Stimulated activated naive CD8-positive, alpha-beta T cell treated with anti-CD3 and anti-CD28 coated beads, Interleukin-15, amount 100 ng/mL, for 72 hours (primary cell): ENCODE measurements around the gene SH3PXD2A.
"Not testable (repeated sequence)": the region's sequence is repeated elsewhere in the genome, so short reads cannot be mapped to it uniquely, and the experiment has no call there.

Experiments
- ATAC-seq: fragments of 150-1000 bp; cut with Tn5 transposase; 2 replicates; pipeline ENCODE4 v1.10.0; 2021; ENCODE audit warnings: mild to moderate bottlenecking, moderate library complexity
- DNase-seq, 2 donors: peaks; one replicate each; pipeline ENCODE4 v3.0.0; 2021 to 2022
- H3K27ac Mint-ChIP-seq, 2 donors: one replicate each; pipeline ENCODE4 v1.8.0; 2022; ENCODE audit warnings: mild to moderate bottlenecking in 2 of 2, mixed read lengths in 2 of 2, moderate library complexity in 2 of 2
- H3K27me3 Mint-ChIP-seq: one replicate; pipeline ENCODE4 v1.8.0; 2022; ENCODE audit warnings: mixed read lengths
- H3K4me1 Mint-ChIP-seq: one replicate; pipeline ENCODE4 v1.8.0; 2022; ENCODE audit warnings: mild to moderate bottlenecking, mixed read lengths
- H3K4me3 Mint-ChIP-seq, 2 donors: one replicate each; pipeline ENCODE4 v1.8.0; 2022; ENCODE audit warnings: mild to moderate bottlenecking in 2 of 2, mixed read lengths in 2 of 2, moderate library complexity in 1 of 2
- H3K9me3 Mint-ChIP-seq, 2 donors: one replicate each; pipeline ENCODE4 v1.8.0; 2022; ENCODE audit warnings: mixed read lengths in 2 of 2

SH3PXD2A gene

GRCh38 chr10:103606097-103606438, 249.3 kb downstream of the SH3PXD2A start:
- not testable (repeated sequence) for H3K4me1 Mint-ChIP-seq, H3K4me3 Mint-ChIP-seq, H3K9me3 Mint-ChIP-seq, DNase-seq, H3K27me3 Mint-ChIP-seq, ATAC-seq
- H3K27ac Mint-ChIP-seq: peak overlapping the region in 1 of 2 donors; percentile 48

- no peak overlapping the region for H3K4me3 Mint-ChIP-seq
- ATAC-seq: no peak
- H3K9me3 Mint-ChIP-seq: no peaks in the 10 kb centered on the region
- H3K4me1 Mint-ChIP-seq: no peaks in the 10 kb centered on the region
- DNase-seq: peak; percentile 35 to 38
- H3K27me3 Mint-ChIP-seq: no peaks in the 10 kb centered on the region
- H3K27ac Mint-ChIP-seq: peak overlapping the region in 1 of 2 donors; percentile 48
Observed at GRCh38 chr10:103605359-103606096, 249.8 kb downstream of the SH3PXD2A start.

GRCh38 chr10:103603382-103603781, 252.0 kb downstream of the SH3PXD2A start:
- no peak for DNase-seq
- no peaks in the 10 kb centered on the region for H3K9me3 Mint-ChIP-seq

GRCh38 chr10:103602852-103603155, 252.6 kb downstream of the SH3PXD2A start:
- Mint-ChIP-seq H3K4me3 (no peak overlapping the region), H3K27me3 (no peaks in the 10 kb centered on the region), H3K9me3 (no peaks in the 10 kb centered on the region), H3K27ac (no peak overlapping the region), H3K4me1 (no peaks in the 10 kb centered on the region)
- ATAC-seq: no peak
- DNase-seq: no peak

More at GRCh38 chr10:103603382-103603781, 252.0 kb downstream of the SH3PXD2A start:
- no peak overlapping the region for H3K4me3 Mint-ChIP-seq
- no peaks in the 10 kb centered on the region for H3K4me1 Mint-ChIP-seq
- no peaks in the 10 kb centered on the region for H3K27me3 Mint-ChIP-seq
- H3K27ac Mint-ChIP-seq: no peak overlapping the region
- ATAC-seq: no peak

GRCh38 chr10:103602028-103602851, 253.1 kb downstream of the SH3PXD2A start:
- ATAC-seq (no peak), DNase-seq (no peak)
- H3K4me3 Mint-ChIP-seq: no peak overlapping the region
- no peaks in the 10 kb centered on the region for H3K4me1 Mint-ChIP-seq
- no peaks in the 10 kb centered on the region for H3K9me3 Mint-ChIP-seq
- H3K27ac Mint-ChIP-seq: no peak overlapping the region
- no peaks in the 10 kb centered on the region for H3K27me3 Mint-ChIP-seq

- no peak for DNase-seq
- H3K4me3 Mint-ChIP-seq: no peak overlapping the region
- no peak overlapping the region for H3K27ac Mint-ChIP-seq
- no peaks in the 10 kb centered on the region for H3K4me1 Mint-ChIP-seq
- no peak for ATAC-seq
- no peaks in the 10 kb centered on the region for H3K27me3 Mint-ChIP-seq
- H3K9me3 Mint-ChIP-seq: no peaks in the 10 kb centered on the region
Observed at GRCh38 chr10:103600956-103601569, 254.3 kb downstream of the SH3PXD2A start.

- Mint-ChIP-seq H3K27me3 (no peaks in the 10 kb centered on the region), H3K4me3 (no peak overlapping the region), H3K9me3 (no peaks in the 10 kb centered on the region), H3K27ac (no peak overlapping the region), H3K4me1 (no peaks in the 10 kb centered on the region)
- ATAC-seq (no peak), DNase-seq (no peak)
Observed at GRCh38 chr10:103600325-103600724, 255.1 kb downstream of the SH3PXD2A start.

GRCh38 chr10:103599907-103600306, 255.5 kb downstream of the SH3PXD2A start:
- DNase-seq (no peak), ATAC-seq (no peak)
- no peak overlapping the region for H3K4me3 Mint-ChIP-seq
- no peaks in the 10 kb centered on the region for H3K9me3 Mint-ChIP-seq
- H3K27ac Mint-ChIP-seq: peak overlapping the region in 1 of 2 donors; percentile 71
- H3K4me1 Mint-ChIP-seq: no peaks in the 10 kb centered on the region
- no peaks in the 10 kb centered on the region for H3K27me3 Mint-ChIP-seq

GRCh38 chr10:103599211-103599610, 256.2 kb downstream of the SH3PXD2A start:
- ATAC-seq: no peak
- H3K9me3 Mint-ChIP-seq: no peaks in the 10 kb centered on the region
- H3K4me3 Mint-ChIP-seq: no peak overlapping the region
- H3K27ac Mint-ChIP-seq: no peak overlapping the region
- H3K27me3 Mint-ChIP-seq: no peaks in the 10 kb centered on the region
- no peaks in the 10 kb centered on the region for H3K4me1 Mint-ChIP-seq
- DNase-seq: no peak

- no peaks in the 10 kb centered on the region for H3K27me3 Mint-ChIP-seq
- no peak overlapping the region for H3K4me3 Mint-ChIP-seq
- no peak for ATAC-seq
- H3K27ac Mint-ChIP-seq: no peak overlapping the region
- DNase-seq: no peak
- no peaks in the 10 kb centered on the region for H3K4me1 Mint-ChIP-seq
- H3K9me3 Mint-ChIP-seq: no peaks in the 10 kb centered on the region
Observed at GRCh38 chr10:103598654-103599115, 256.7 kb downstream of the SH3PXD2A start.

GRCh38 chr10:103597003-103597402, 258.4 kb downstream of the SH3PXD2A start:
- DNase-seq (no peak), ATAC-seq (no peak)
- Mint-ChIP-seq H3K27me3 (no peaks in the 10 kb centered on the region), H3K4me1 (no peaks in the 10 kb centered on the region), H3K27ac (peak overlapping the region in 1 of 2 donors; percentile 87), H3K9me3 (no peaks in the 10 kb centered on the region), H3K4me3 (no peak overlapping the region)

- ATAC-seq: no peak
- H3K4me1 Mint-ChIP-seq: no peaks in the 10 kb centered on the region
Observed at GRCh38 chr10:103595933-103596726, 259.2 kb downstream of the SH3PXD2A start.

GRCh38 chr10:103593022-103593570, 262.3 kb downstream of the SH3PXD2A start:
- no peak for DNase-seq
- Mint-ChIP-seq H3K9me3 (no peaks in the 10 kb centered on the region), H3K4me1 (no peaks in the 10 kb centered on the region), H3K4me3 (no peak overlapping the region), H3K27me3 (no peaks in the 10 kb centered on the region), H3K27ac (peak overlapping the region in 1 of 2 donors; percentile 74)
- ATAC-seq: peak; percentile 4

More at GRCh38 chr10:103595933-103596726, 259.2 kb downstream of the SH3PXD2A start:
- Mint-ChIP-seq H3K27me3 (no peaks in the 10 kb centered on the region), H3K27ac (no peak overlapping the region), H3K9me3 (no peaks in the 10 kb centered on the region), H3K4me3 (no peak overlapping the region)
- DNase-seq: no peak

- Mint-ChIP-seq H3K27me3 (no peaks in the 10 kb centered on the region), H3K4me1 (no peaks in the 10 kb centered on the region), H3K27ac (peak overlapping the region in 1 of 2 donors; percentile 74), H3K9me3 (no peaks in the 10 kb centered on the region), H3K4me3 (no peak overlapping the region)
- ATAC-seq (peak; percentile 79), DNase-seq (peak; percentile 48 to 57)
Observed at GRCh38 chr10:103592186-103593021, 263.0 kb downstream of the SH3PXD2A start.
